DMS153 treated with DMSO at 0.1 percent for 48 hours (cell line): ENCODE results near the gene SLC25A34.

ENCODE experiments used
- DNase-seq: peaks from one replicate; lab custom pipeline; 2025; ENCODE audit not compliant: unreplicated experiment; lab: John Stamatoyannopoulos, UW

Gene SLC25A34

DNA sequence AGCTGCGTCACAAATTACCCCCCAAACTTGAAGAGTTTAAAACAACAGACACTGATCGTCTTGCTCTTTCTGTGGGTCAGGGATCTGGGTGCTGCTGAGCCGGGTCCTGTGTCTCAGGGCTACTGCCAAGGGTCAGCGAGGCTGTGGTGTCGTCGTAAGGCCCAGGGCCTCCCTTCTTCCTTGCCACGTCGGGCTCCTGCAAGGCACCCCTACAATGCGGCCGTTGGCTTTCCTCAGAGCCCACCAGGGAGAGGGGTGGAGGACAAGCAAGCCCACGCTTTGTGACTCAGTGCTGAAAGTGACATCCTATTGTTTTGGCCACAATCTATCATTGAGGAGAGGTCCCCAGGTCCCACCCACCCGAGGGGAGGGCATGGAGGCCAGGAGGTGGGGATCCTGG is 14.9 kb downstream of the SLC25A34 start:
- DNase-seq = no peak

- no peak for DNase-seq
These were observed 15.7 kb downstream of the SLC25A34 start for GRCh38 chr1:15751717-15752116.

DNA sequence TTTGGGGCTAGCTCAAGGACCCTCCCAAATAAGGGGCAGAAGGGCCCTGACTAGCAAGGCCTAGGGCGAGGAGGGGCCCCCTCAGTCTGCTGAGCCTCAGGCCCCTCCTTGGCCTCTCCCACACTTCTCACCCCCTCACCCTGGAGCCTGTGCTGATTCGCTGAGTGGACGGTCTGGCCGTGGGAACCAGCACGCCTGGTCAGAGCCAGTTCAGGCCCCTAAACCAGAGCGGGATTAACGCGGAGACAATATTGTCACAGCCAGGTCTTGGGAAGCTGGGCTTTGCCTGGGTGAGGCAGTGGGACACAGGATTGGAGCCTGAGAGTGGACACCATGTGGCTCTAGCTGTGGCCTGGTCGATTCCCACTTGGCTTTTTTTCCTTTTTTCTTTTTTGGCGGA is 17.7 kb downstream of the SLC25A34 start:
- no peak for DNase-seq

GRCh38 chr1:15755021-15755645 is 19.1 kb downstream of the SLC25A34 start:
- no peak for DNase-seq

DNA sequence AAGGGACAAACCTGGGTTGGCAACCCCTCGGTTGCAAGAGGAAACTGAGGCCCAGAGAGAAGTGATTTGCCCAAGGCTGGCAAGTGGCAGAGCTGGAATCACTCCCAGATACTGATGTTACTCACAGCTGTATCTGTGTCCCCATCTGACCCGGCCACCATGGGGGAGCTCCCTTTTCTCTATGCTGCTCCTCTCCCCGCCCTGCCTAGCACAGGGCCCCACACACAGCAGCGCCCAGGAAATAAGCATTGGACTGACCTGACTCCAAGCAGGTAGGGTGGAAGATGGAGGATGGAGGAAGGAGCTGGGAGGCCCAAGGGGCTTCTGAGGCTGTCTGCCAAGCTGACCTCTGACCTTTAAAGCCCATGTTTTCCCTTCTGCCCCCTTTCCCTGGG is 19.6 kb downstream of the SLC25A34 start:
- DNase-seq = no peak

GRCh38 chr1:15756143-15757015 is 20.3 kb downstream of the SLC25A34 start:
- peak; percentile 62 for DNase-seq

DNA sequence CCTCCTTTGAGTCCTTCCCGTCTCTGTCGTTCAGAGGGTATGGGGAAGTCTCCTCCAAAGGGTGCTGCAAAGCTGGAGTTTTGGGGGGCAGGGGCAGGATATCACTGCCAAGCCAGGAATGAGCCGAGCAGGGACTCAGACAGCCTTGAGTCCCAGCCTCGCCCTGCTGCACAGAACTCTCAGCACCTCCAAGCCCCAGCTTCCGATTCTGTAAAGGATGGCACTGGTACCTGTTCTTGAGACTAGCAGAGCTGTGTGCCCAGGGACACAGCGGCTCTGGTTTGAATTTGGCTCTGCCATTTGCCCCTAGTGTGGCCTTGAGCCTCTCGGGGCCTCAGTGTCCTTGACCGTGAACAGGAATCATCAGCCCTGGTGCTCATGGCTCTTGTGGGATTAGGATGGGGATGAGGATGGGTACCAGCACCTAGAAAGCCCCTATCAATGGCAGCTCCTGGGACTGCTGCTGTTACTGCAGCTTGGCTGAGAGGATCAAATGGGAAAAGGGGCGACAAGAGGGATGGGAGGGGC is 21.0 kb downstream of the SLC25A34 start:
- no peak for DNase-seq

GRCh38 chr1:15757575-15758342 is 21.7 kb downstream of the SLC25A34 start:
- DNase-seq = no peak

DNA sequence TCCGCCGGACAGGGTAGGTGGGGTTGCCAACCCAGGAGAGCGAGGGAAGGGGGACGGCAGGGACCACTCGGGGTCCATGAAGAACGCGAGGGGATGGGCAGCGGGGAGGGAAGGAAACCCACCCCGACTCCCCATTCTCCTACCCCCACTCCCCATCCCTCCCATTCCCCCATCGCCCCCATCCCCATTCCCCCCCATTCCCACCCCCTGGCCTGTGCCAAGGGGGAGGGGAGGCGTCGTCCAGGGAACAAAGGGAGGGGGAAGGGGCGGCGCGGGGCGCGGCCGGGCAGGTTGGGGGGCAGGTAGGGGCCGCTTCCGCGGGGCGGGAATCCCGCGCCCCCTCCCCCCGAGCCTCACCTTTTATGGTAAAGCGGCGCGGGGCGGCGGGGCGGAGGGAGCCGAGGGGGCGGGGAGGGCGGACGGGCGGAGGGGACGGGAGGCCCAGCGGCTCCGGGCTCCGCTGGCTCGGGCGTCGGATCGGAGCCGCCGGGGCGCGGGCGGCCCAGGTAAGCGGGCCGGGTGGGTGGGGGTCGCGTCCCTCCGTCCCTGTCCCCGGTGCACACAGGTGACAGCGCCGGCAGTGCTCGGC is 22.4 kb downstream of the SLC25A34 start, which contains the start of gene FBLIM1:
FBLIM1 (plus strand) TSS at position 453 of the 589 bp plus-strand sequence. CDS start 6,189 bp downstream, outside the sequence.
- no peak for DNase-seq

DNA sequence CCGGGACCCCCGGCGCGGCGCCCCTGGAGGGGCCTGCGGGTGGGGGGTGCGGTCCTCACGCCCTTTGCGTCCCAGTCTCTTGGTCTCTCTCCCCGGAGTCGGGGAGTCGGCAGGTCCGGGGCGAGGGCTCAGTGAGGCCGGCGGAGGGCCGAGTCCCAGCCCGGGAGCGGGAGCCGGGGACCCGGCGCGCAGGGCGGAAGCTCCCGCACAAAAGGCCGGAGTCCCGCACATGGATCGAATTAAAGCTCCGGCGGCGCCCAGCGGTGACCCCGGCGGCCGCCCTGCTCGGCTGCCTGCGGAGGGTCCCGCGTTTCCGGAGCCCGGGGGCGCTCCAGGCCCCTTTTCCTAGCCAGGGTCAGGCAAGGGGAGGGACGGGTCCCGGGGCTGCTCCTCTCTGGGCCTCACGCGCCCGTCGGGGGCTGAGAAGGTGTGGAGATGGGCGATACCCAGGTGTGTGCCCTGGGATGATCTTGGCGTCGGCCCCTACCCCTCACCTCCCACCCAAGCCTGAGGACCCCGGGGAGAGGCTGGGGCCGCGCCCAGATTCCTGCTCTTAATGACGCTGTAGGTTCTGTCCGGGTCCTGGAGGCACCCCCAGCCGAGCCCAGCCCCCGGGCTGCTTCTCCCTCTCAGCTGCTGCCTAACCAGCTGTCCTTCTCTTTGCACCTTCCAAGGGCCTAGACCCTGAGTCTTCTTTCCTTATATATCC is 23.0 kb downstream of the SLC25A34 start:
- DNase-seq = no peak

- no peak for DNase-seq
These were observed 24.6 kb downstream of the SLC25A34 start for GRCh38 chr1:15760520-15761211.

DNA sequence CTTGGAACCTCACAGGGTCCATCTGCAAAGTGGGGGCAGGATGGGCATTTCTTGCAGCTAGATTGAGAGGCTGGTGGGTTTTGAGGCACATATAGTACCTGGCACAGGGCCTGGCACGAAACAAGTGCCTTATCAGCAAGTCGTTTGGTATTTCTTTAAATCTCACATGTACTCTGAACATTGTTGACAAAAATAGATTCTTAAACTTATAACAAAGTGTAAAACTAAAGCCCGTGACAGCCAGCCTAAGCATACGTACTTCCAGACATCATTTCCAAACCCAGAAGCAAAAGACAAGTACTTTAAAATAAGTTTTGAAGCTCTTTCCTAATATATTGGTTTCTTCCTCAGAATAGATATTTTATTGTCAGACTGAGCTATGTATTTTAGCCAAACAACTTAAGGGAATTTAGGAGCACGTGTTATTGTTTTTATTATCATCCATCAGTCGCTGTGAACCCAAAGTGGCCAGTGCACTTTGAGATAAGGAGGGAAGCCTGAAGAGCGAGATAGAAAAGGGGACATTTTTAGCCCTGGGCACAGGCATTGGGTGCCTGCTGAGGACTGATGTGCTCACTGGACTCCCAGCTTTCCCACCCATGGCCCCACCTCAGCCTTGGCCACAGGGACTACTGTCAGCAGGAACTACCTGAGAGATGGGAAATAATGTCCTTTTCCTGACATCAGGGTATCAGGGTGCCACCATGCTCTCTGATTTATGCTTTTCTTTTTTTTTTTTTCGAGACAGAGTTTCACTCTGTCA is 25.5 kb downstream of the SLC25A34 start:
- DNase-seq = no peak

GRCh38 chr1:15762546-15762945 is 26.5 kb downstream of the SLC25A34 start:
- DNase-seq = no peak

GRCh38 chr1:15764269-15764764 is 28.3 kb downstream of the SLC25A34 start:
- no peak for DNase-seq

- DNase-seq = no peak
These were observed 28.8 kb downstream of the SLC25A34 start for GRCh38 chr1:15764890-15765289.

DNA sequence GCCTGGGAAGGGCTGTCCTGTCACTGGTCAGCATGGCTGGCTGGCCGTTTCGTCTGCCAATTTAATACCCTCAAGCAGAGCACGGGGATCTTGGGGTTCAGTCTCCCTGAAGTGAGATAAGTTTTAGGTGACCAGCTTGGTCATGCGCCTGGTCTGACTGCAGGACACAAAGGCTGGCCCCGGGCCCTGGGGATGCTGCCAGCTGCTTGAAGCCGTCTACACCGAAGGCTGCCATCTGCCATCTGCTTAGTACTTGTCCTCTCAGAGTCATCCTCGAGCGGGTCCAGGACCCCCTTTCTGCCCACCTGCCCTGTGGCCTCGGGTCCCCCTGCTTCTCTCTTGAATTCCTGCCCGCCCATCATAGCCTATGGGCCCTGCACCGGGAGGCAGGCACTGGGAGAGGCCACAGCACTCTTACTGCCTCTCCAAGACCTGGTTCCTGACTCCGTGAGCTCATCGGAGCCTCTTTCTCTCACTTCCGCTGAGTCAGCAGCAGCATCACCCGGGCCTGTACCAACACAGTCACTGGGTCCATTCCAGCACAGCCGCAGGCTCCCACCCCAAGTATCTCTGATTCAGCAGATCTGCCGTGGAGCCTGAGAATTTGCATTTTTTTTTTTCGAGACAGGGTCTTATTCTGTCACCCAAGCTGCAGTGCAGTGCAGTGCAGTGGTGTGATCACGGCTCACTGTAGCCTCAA is 29.6 kb downstream of the SLC25A34 start:
- DNase-seq = no peak

GRCh38 chr1:15767941-15768340 is 31.9 kb downstream of the SLC25A34 start:
- no peak for DNase-seq

GRCh38 chr1:15768388-15768787 is 32.3 kb downstream of the SLC25A34 start:
- no peak for DNase-seq
